ENCODE data around the gene CACTIN. TPM values are rescaled to one million over a fixed set of nuclear protein-coding genes. Genes with fewer than 3 reads are reported as not detected.
"Not testable (repeated sequence)": the region's sequence is repeated elsewhere in the genome, so short reads cannot be mapped to it uniquely, and the experiment has no call there.

Gene CACTIN
- total RNA-seq, 4 donors from 2014 or later: 6.8 to 28.4 (median 20.7) TPM

- intact Hi-C loops (cut with DNase I; ENCODE audit: low total_unique reads): no loop called here
- peak; percentile 50 to 65 for DNase-seq
Observed at GRCh38 chr19:3668331-3669081, 41.9 kb upstream of the CACTIN start.

GRCh38 chr19:3667766-3668165 lies 41.2 kb upstream of the CACTIN start:
- no peak for DNase-seq
- no peaks in the 10 kb centered on the region for H3K36me3 ChIP-seq
- peak overlapping the region; percentile 95 to 98 for H3K27ac ChIP-seq
- H3K4me1 ChIP-seq: peaks cover 13 to 38% of the 10 kb centered on the region in 2 donors
- H3K27me3 ChIP-seq: no peaks in the 10 kb centered on the region
- no peaks in the 10 kb centered on the region for H3K9me3 ChIP-seq
- no peak overlapping the region for H3K4me3 ChIP-seq
- intact Hi-C loops (cut with DNase I; ENCODE audit: low total_unique reads): loop anchor here (2.0 kb wide), 1 partner anchor 33 kb away; the partner anchor contains the start of gene PIP5K1C
- TF ChIP-seq POLR2A (IDR thresholded peaks at IDR 0.05): no peak
- TF ChIP-seq CTCF (IDR thresholded peaks at IDR 0.05): no peak

More at GRCh38 chr19:3668331-3669081, 41.9 kb upstream of the CACTIN start:
- Histone ChIP-seq H3K27ac (peak overlapping the region; percentile 95 to 98), H3K27me3 (no peaks in the 10 kb centered on the region), H3K4me1 (peaks cover 13 to 38% of the 10 kb centered on the region in 2 donors), H3K9me3 (no peaks in the 10 kb centered on the region), H3K4me3 (no peak overlapping the region), H3K36me3 (no peaks in the 10 kb centered on the region)
- TF ChIP-seq CTCF (IDR thresholded peaks at IDR 0.05) (no peak), POLR2A (IDR thresholded peaks at IDR 0.05) (no peak)

- Histone ChIP-seq H3K9me3 (no peaks in the 10 kb centered on the region), H3K4me3 (no peak overlapping the region), H3K4me1 (peaks cover 13 to 35% of the 10 kb centered on the region in 2 donors), H3K27me3 (no peaks in the 10 kb centered on the region), H3K27ac (peak overlapping the region; percentile 95 to 98), H3K36me3 (no peaks in the 10 kb centered on the region)
- no peak for DNase-seq
- intact Hi-C loops (cut with DNase I; ENCODE audit: low total_unique reads): loop anchor here (2.0 kb wide), 1 partner anchor 34 kb away; the partner anchor contains the start of gene PIP5K1C
- TF ChIP-seq CTCF (IDR thresholded peaks at IDR 0.05) (no peak), POLR2A (IDR thresholded peaks at IDR 0.05) (no peak)
Observed at GRCh38 chr19:3667037-3667638, 40.5 kb upstream of the CACTIN start.

- H3K36me3 ChIP-seq, H3K4me3 ChIP-seq, H3K27me3 ChIP-seq, DNase-seq, H3K27ac ChIP-seq, H3K9me3 ChIP-seq: not testable (repeated sequence)
- intact Hi-C loops (cut with DNase I; ENCODE audit: low total_unique reads): loop anchor here (2.0 kb wide), 1 partner anchor 34 kb away; the partner anchor contains the start of gene PIP5K1C
- peaks cover 11 to 30% of the 10 kb centered on the region in 2 donors for H3K4me1 ChIP-seq
Observed at GRCh38 chr19:3666545-3666856, 39.9 kb upstream of the CACTIN start.

GRCh38 chr19:3665681-3666544 lies 39.3 kb upstream of the CACTIN start:
- TF ChIP-seq CTCF (IDR thresholded peaks at IDR 0.05) (peak; percentile 96 to 99 (median 96)), POLR2A (IDR thresholded peaks at IDR 0.05) (no peak)
- no peaks in the 10 kb centered on the region for H3K36me3 ChIP-seq
- no peak overlapping the region for H3K4me3 ChIP-seq
- intact Hi-C loops (cut with DNase I; ENCODE audit: low total_unique reads): loop anchor here (2.0 kb wide), 1 partner anchor 35 kb away; the partner anchor contains the start of gene PIP5K1C
- DNase-seq: peak; percentile 67 to 79
- H3K4me1 ChIP-seq: peaks cover 8 to 24% of the 10 kb centered on the region in 2 donors
- H3K27ac ChIP-seq: peak overlapping the region in 1 of 2 donors; percentile 10
- no peaks in the 10 kb centered on the region for H3K27me3 ChIP-seq
- no peaks in the 10 kb centered on the region for H3K9me3 ChIP-seq

All from uterus (tissue), 4 donors.